Measurements from ENCODE around the gene PPAT. TPM values are rescaled to one million over a fixed set of nuclear protein-coding genes. Genes with fewer than 3 reads are reported as not detected.
A peak's percentile ranks its signal among the peaks of the same experiment; 100 is the strongest.

PPAT gene
- polyA plus RNA-seq (2012; ENCODE audit: insufficient read depth, insufficient read length, low read depth) = 45.8 TPM

GRCh38 chr4:56435140-56435926 is at the start of gene PPAT:
PPAT (minus strand) TSS chr4:56435615; CDS start chr4:56435477, 138 bp downstream.
- H3K4me3 ChIP-seq (ENCODE audit: low read depth, low read length) = peak within 1 kb of the TSS; percentile 99
- no peaks in the 10 kb centered on the region for H3K9me3 ChIP-seq
- no peaks in the 10 kb centered on the region; the same call in 1 of the 2 replicates for H3K36me3 ChIP-seq
- TF ChIP-seq CTCF (IDR thresholded peaks at IDR 0.05; ENCODE audit: low read depth, low read length) = 0 out of 2 replicates have a peak, but pooled peaks have one; percentile 4
- H3K4me1 ChIP-seq = no peaks in the 10 kb centered on the region
- DNase-seq = peak; percentile 99
- no peaks in the 10 kb centered on the region for H3K27me3 ChIP-seq

- no peaks in the 10 kb centered on the region for H3K27me3 ChIP-seq
- no peak overlapping the region for H3K4me3 ChIP-seq (ENCODE audit: low read depth, low read length)
- H3K36me3 ChIP-seq = peaks cover 64% of the 10 kb centered on the region
- TF ChIP-seq CTCF (IDR thresholded peaks at IDR 0.05; ENCODE audit: low read depth, low read length) = no peak
- no peaks in the 10 kb centered on the region for H3K4me1 ChIP-seq
- no peaks in the 10 kb centered on the region for H3K9me3 ChIP-seq
- no peak for DNase-seq
Observed at GRCh38 chr4:56480691-56481090, 45.3 kb upstream of the PPAT start.

GRCh38 chr4:56477192-56477702 is 41.8 kb upstream of the PPAT start:
- Histone ChIP-seq H3K27me3 (no peaks in the 10 kb centered on the region), H3K36me3 (peaks cover 66% of the 10 kb centered on the region), H3K9me3 (no peaks in the 10 kb centered on the region), H3K4me3 (ENCODE audit: low read depth, low read length) (no peak overlapping the region), H3K4me1 (no peaks in the 10 kb centered on the region)
- no peak for TF ChIP-seq CTCF (IDR thresholded peaks at IDR 0.05; ENCODE audit: low read depth, low read length)
- DNase-seq = no peak

GRCh38 chr4:56475917-56476316 is 40.5 kb upstream of the PPAT start:
- Histone ChIP-seq H3K27me3 (no peaks in the 10 kb centered on the region), H3K4me3 (ENCODE audit: low read depth, low read length) (no peak overlapping the region), H3K4me1 (no peaks in the 10 kb centered on the region), H3K36me3 (peaks cover 76% of the 10 kb centered on the region), H3K9me3 (no peaks in the 10 kb centered on the region)
- no peak for DNase-seq
- TF ChIP-seq CTCF (IDR thresholded peaks at IDR 0.05; ENCODE audit: low read depth, low read length) = no peak

GRCh38 chr4:56469489-56470210 is 34.2 kb upstream of the PPAT start:
- H3K9me3 ChIP-seq = no peaks in the 10 kb centered on the region
- peaks cover 44% of the 10 kb centered on the region for H3K36me3 ChIP-seq
- H3K4me1 ChIP-seq = no peaks in the 10 kb centered on the region
- H3K27me3 ChIP-seq = no peaks in the 10 kb centered on the region
- DNase-seq = no peak
- no peak overlapping the region for H3K4me3 ChIP-seq (ENCODE audit: low read depth, low read length)
- TF ChIP-seq CTCF (IDR thresholded peaks at IDR 0.05; ENCODE audit: low read depth, low read length) = no peak
